Osteoblast (primary cell): Measurements from ENCODE around the gene ARFGAP3. TPM values are rescaled to one million over a fixed set of nuclear protein-coding genes. Genes with fewer than 3 reads are reported as not detected.

Experiments
- DNase-seq: peaks from one replicate; pipeline ENCODE4 v3.0.0; 2011; ENCODE audit warnings: low spot score, mixed read lengths; ENCODE audit not compliant: insufficient read length; ENCODE audit errors: missing footprints
- H2AFZ ChIP-seq: 2 replicates; pipeline ENCODE4 v1.6.0; 2011; ENCODE audit warnings: mild to moderate bottlenecking, low read length
- H3K27ac ChIP-seq: 2 replicates; pipeline ENCODE4 v1.5.1; 2011; ENCODE audit warnings: mild to moderate bottlenecking, low read depth, low read length, moderate library complexity
- H3K27me3 ChIP-seq: 2 replicates; pipeline ENCODE4 v1.6.0; 2012; ENCODE audit warnings: mild to moderate bottlenecking, control low read depth, inconsistent platforms, low read length, moderate library complexity; ENCODE audit not compliant: insufficient read depth
- H3K36me3 ChIP-seq: 2 replicates; pipeline ENCODE4 v1.5.1; 2011; ENCODE audit warnings: mild to moderate bottlenecking, low read length, control low read depth, moderate library complexity; ENCODE audit not compliant: insufficient read depth
- H3K4me1 ChIP-seq: 2 replicates; pipeline ENCODE4 v1.5.1; 2011; ENCODE audit warnings: mild to moderate bottlenecking, low read length, control low read depth, moderate library complexity; ENCODE audit not compliant: insufficient read depth
- H3K4me2 ChIP-seq: 2 replicates; pipeline ENCODE4 v1.6.0; 2011; ENCODE audit warnings: mild to moderate bottlenecking, low read length; ENCODE audit not compliant: insufficient read depth
- H3K4me3 ChIP-seq: fragments of 200-600 bp; sonication (generic); 3 replicates; pipeline ENCODE4 v1.5.1; 2012; ENCODE audit warnings: mild to moderate bottlenecking, low read length, inconsistent platforms; ENCODE audit not compliant: insufficient read depth
- H3K79me2 ChIP-seq: 2 replicates; pipeline ENCODE4 v1.6.0; 2012; ENCODE audit warnings: mild to moderate bottlenecking, low read length, control low read depth, inconsistent platforms; ENCODE audit not compliant: insufficient read depth
- H3K9me3 ChIP-seq: 2 replicates; pipeline ENCODE4 v1.5.1; 2011; ENCODE audit warnings: low read depth, low read length, control low read depth
- H4K20me1 ChIP-seq: 2 replicates; pipeline ENCODE4 v1.6.0; 2012; ENCODE audit warnings: mild to moderate bottlenecking, low read length, control low read depth; ENCODE audit not compliant: insufficient read depth
- CTCF ChIP-seq: IDR thresholded peaks from 2 replicates; pipeline ENCODE4 v1.5.1; 2011; ENCODE audit warnings: mild to moderate bottlenecking, low read depth, low read length, moderate library complexity; ENCODE audit errors: extremely low read depth
- total RNA-seq: library from RNA; depleted of rRNA; stranded (reverse); fragments of >200 nt; gene quantifications from 2 replicates; pipeline ENCODE4 v1.2.3, GENCODE V29; 2012

ARFGAP3 gene
- total RNA-seq, 1 donor = 90.5 TPM

GRCh38 chr22:42821386-42821785, 35.7 kb downstream of the ARFGAP3 start:
- Histone ChIP-seq H3K4me1 (peaks cover 26% of the 10 kb centered on the region), H3K79me2 (peaks cover 9% of the 10 kb centered on the region), H3K9me3 (peaks cover 3% of the 10 kb centered on the region), H3K4me2 (no peak overlapping the region), H3K36me3 (peaks cover 63% of the 10 kb centered on the region), H3K27me3 (no peaks in the 10 kb centered on the region), H3K4me3 (no peak overlapping the region), H4K20me1 (peaks cover 23% of the 10 kb centered on the region), H3K27ac (peak overlapping the region; percentile 38), H2AFZ (no peak overlapping the region)
- no peak for TF ChIP-seq CTCF
- DNase-seq = no peak

DNA sequence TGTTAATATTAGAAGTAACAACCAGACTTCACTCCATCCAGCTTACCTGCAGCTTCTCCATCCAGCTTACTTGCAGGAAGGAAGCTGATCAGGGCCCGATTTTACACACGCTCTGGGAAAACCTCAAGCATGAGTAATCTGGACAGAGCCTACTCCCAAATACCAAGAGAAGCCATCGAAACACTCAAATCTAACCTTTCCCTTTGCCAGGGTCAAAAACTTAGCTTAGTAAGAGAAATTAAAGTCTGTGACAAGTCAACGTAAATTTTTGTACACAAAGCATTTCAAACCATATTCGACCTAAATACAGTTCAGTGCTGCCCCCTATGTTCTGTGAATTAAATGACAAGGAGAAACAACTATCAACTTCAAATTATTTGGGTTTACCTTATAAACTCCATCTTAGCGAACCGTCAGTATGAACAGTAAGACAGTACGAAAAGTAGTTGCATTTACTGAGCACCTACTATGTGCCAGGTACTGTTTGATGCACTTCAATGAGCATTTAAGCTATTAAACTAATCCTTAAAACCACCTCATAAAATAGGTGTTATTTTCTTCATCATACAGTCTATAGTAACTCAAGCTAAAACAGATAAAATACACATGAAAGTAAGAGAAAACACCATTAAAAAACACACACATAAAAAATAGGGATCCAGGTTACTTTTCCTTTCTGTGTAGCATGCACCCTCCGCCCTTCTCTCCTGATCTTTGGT, 36.9 kb downstream of the ARFGAP3 start:
- H4K20me1 ChIP-seq = peaks cover 23% of the 10 kb centered on the region
- peaks cover 26% of the 10 kb centered on the region for H3K4me1 ChIP-seq
- H3K9me3 ChIP-seq = peaks cover 3% of the 10 kb centered on the region
- no peaks in the 10 kb centered on the region for H3K27me3 ChIP-seq
- no peak overlapping the region for H2AFZ ChIP-seq
- H3K27ac ChIP-seq = peak overlapping the region; percentile 38
- DNase-seq = peak; percentile 91
- H3K36me3 ChIP-seq = peaks cover 61% of the 10 kb centered on the region
- peaks cover 11% of the 10 kb centered on the region for H3K79me2 ChIP-seq
- TF ChIP-seq CTCF = peak; percentile 59
- H3K4me2 ChIP-seq = peak overlapping the region; percentile 1
- no peak overlapping the region for H3K4me3 ChIP-seq

DNA sequence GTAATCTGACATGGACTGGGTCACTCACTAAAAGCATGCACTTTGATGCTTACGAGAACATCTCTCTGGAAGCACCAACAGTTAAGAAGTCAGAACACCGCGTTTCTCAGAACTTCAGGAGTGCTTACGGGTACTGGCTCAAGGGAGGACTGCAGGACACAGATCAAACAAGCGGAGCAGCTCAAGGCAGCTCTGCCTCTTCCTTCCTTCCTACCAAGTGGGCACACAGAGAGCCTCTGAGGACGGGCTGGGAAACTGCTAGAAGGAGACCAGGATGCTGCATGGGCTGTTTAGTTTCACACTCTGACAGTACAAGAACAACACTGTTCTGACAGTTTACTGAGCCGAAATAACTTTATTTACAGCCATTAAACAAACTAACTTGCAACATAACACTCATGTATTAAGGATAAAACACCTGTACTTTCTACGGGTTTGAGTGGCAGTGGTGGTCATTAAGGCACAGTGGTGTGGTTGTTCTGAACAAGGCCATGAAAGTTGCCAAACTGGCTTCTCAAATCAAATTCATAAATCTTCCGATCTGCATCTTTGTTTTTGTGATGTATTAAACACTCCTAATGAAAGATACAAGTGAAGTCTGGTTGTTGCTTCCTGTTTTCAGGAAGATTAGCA, 37.5 kb downstream of the ARFGAP3 start:
- H2AFZ ChIP-seq = no peak overlapping the region
- peak overlapping the region; percentile 18 for H3K27ac ChIP-seq
- no peak for TF ChIP-seq CTCF
- H3K79me2 ChIP-seq = peaks cover 11% of the 10 kb centered on the region
- peak overlapping the region; percentile 1 for H3K4me2 ChIP-seq
- H3K4me1 ChIP-seq = peaks cover 26% of the 10 kb centered on the region
- DNase-seq = no peak
- H3K27me3 ChIP-seq = no peaks in the 10 kb centered on the region
- H4K20me1 ChIP-seq = peaks cover 23% of the 10 kb centered on the region
- H3K36me3 ChIP-seq = peaks cover 60% of the 10 kb centered on the region
- peaks cover 3% of the 10 kb centered on the region for H3K9me3 ChIP-seq
- H3K4me3 ChIP-seq = no peak overlapping the region

GRCh38 chr22:42817556-42817955, 39.5 kb downstream of the ARFGAP3 start:
- Histone ChIP-seq H4K20me1 (peaks cover 23% of the 10 kb centered on the region), H3K4me2 (no peak overlapping the region), H3K9me3 (peaks cover 3% of the 10 kb centered on the region), H3K4me1 (peaks cover 26% of the 10 kb centered on the region), H3K36me3 (peaks cover 59% of the 10 kb centered on the region), H3K27me3 (no peaks in the 10 kb centered on the region), H2AFZ (no peak overlapping the region), H3K79me2 (peaks cover 11% of the 10 kb centered on the region), H3K27ac (no peak overlapping the region), H3K4me3 (no peak overlapping the region)
- no peak for TF ChIP-seq CTCF
- DNase-seq = no peak
